WTC11 (cell line): ENCODE results near the gene MSX1. TPM values are rescaled to one million over a fixed set of nuclear protein-coding genes. Genes with fewer than 3 reads are reported as not detected.

ENCODE experiments used
- ATAC-seq: fragments of 200-7000 bp; cut with Tn5 transposase; 2 replicates; pipeline ENCODE4 v1.10.0; 2021; ENCODE audit warnings: mild to moderate bottlenecking, moderate library complexity
- CTCF ChIA-PET: fragments of 300-600 bp; sonication (Branson Sonifier 250); formaldehyde crosslinking; loops from one replicate; lab custom pipeline; 2021; ENCODE audit warnings: antibody characterized with exemption; lab: Charles Lee
- POLR2A ChIA-PET: fragments of 350-600 bp; sonication (Branson Sonifier 250); formaldehyde crosslinking; loops from one replicate; lab custom pipeline; 2021; ENCODE audit warnings: antibody characterized with exemption; lab: Charles Lee
- DNase-seq: peaks from one replicate; pipeline ENCODE4 v3.0.0; 2021; ENCODE audit warnings: low spot score
- H3K27ac Mint-ChIP-seq: 2 replicates; pipeline ENCODE4 v1.8.0; 2021; ENCODE audit warnings: mixed read lengths
- H3K27me3 Mint-ChIP-seq: 2 replicates; pipeline ENCODE4 v1.8.0; 2021; ENCODE audit warnings: low read depth, mild to moderate bottlenecking, moderate library complexity, mixed read lengths
- H3K36me3 Mint-ChIP-seq: 2 replicates; pipeline ENCODE4 v1.8.0; 2021; ENCODE audit warnings: mixed read lengths
- H3K4me1 Mint-ChIP-seq: 2 replicates; pipeline ENCODE4 v1.8.0; 2022; ENCODE audit warnings: mixed read lengths
- H3K4me3 Mint-ChIP-seq: 2 replicates; pipeline ENCODE4 v1.8.0; 2021; ENCODE audit warnings: mild to moderate bottlenecking, moderate library complexity, mixed read lengths
- H3K9me3 Mint-ChIP-seq: 2 replicates; pipeline ENCODE4 v1.8.0; 2021; ENCODE audit warnings: mixed read lengths
- ATF2 ChIP-seq: sonication (generic); formaldehyde crosslinking; IDR thresholded peaks from 2 replicates; pipeline ENCODE4 v1.8.1; 2022; ENCODE audit warnings: low read depth, missing genetic modification reagents, borderline replicate concordance
- CTCF ChIP-seq: fragments of 200-600 bp; IDR thresholded peaks from 2 replicates; pipeline ENCODE4 v1.8.0; 2022; ENCODE audit warnings: antibody characterized with exemption
- ESRRA ChIP-seq: sonication (generic); formaldehyde crosslinking; IDR thresholded peaks from 2 replicates; pipeline ENCODE4 v1.8.1; 2022; ENCODE audit warnings: mild to moderate bottlenecking, missing genetic modification reagents, borderline replicate concordance
- HMGXB4 ChIP-seq: sonication (generic); formaldehyde crosslinking; IDR thresholded peaks from 2 replicates; pipeline ENCODE4 v1.8.1; 2023; ENCODE audit warnings: mild to moderate bottlenecking, moderate library complexity, missing genetic modification reagents
- IRF1 ChIP-seq: sonication (generic); formaldehyde crosslinking; IDR thresholded peaks from 2 replicates; pipeline ENCODE4 v1.8.0; 2023; ENCODE audit warnings: missing genetic modification reagents
- JAZF1 ChIP-seq: fragments of 250-450 bp; sonication (Bioruptor Pico); IDR thresholded peaks from 2 replicates; pipeline ENCODE4 v1.9.0; 2021; ENCODE audit warnings: moderate library complexity, mild to moderate bottlenecking, inconsistent platforms
- NR3C1 ChIP-seq: sonication (generic); formaldehyde crosslinking; conservative IDR thresholded peaks from 2 replicates; pipeline ENCODE4 v1.8.1; 2023; ENCODE audit warnings: low read depth, mild to moderate bottlenecking, missing genetic modification reagents
- PREB ChIP-seq: sonication (generic); formaldehyde crosslinking; IDR thresholded peaks from 2 replicates; pipeline ENCODE4 v1.8.1; 2022; ENCODE audit warnings: mild to moderate bottlenecking, missing genetic modification reagents, moderate library complexity, borderline replicate concordance
- RELA ChIP-seq: sonication (generic); formaldehyde crosslinking; IDR thresholded peaks from 2 replicates; pipeline ENCODE4 v1.8.1; 2022; ENCODE audit warnings: missing genetic modification reagents, mild to moderate bottlenecking, borderline replicate concordance
- SMAD4 ChIP-seq: sonication (generic); formaldehyde crosslinking; IDR thresholded peaks from 2 replicates; pipeline ENCODE4 v1.8.0; 2022; ENCODE audit warnings: mild to moderate bottlenecking, missing genetic modification reagents
- TP53 ChIP-seq: sonication (generic); formaldehyde crosslinking; IDR thresholded peaks from 2 replicates; pipeline ENCODE4 v1.8.1; 2023; ENCODE audit warnings: mild to moderate bottlenecking, missing genetic modification reagents
- ZNF138 ChIP-seq: sonication (generic); formaldehyde crosslinking; conservative IDR thresholded peaks from 2 replicates; pipeline ENCODE4 v1.8.1; 2022; ENCODE audit warnings: mild to moderate bottlenecking, moderate library complexity, missing genetic modification reagents
- ZNF263 ChIP-seq: sonication (generic); formaldehyde crosslinking; IDR thresholded peaks from 2 replicates; pipeline ENCODE4 v1.8.1; 2022; ENCODE audit warnings: low read depth, mild to moderate bottlenecking, moderate library complexity, missing genetic modification reagents
- ZNF416 ChIP-seq: fragments of 250-450 bp; sonication (Bioruptor Pico); IDR thresholded peaks from 2 replicates; pipeline ENCODE4 v1.9.0; 2021; ENCODE audit warnings: mild to moderate bottlenecking, inconsistent platforms
- total RNA-seq: library from RNA; stranded (reverse); gene quantifications from 3 replicates; pipeline ENCODE4 v1.2.3, GENCODE V29; 2021

MSX1 gene
- total RNA-seq, 1 experiment from 2014 or later, result 0.28 TPM

- no peak for TF ChIP-seq IRF1 (CRISPR knock-in tag)
- TF ChIP-seq ZNF138 (CRISPR knock-in tag), result no peak
- no peak for TF ChIP-seq PREB (CRISPR knock-in tag)
- no peak for TF ChIP-seq HMGXB4 (CRISPR knock-in tag)
- TF ChIP-seq ZNF416, result no peak
- TF ChIP-seq JAZF1 (CRISPR knock-in tag), result no peak
- TF ChIP-seq NR3C1, result no peak
- no peak for TF ChIP-seq ESRRA (CRISPR knock-in tag)
- no peak for TF ChIP-seq TP53 (CRISPR knock-in tag)
- TF ChIP-seq ATF2 (CRISPR knock-in tag), result no peak
- TF ChIP-seq SMAD4 (CRISPR knock-in tag), result no peak
These were observed 7.5 kb downstream of the MSX1 start (continued) for GRCh38 chr4:4866866-4867374.

- peaks cover 56% of the 10 kb centered on the region for H3K4me1 Mint-ChIP-seq
- DNase-seq (peak; percentile 83), ATAC-seq (peak; percentile 46)
- POLR2A ChIA-PET, result interaction anchor here (0.6 to 1.0 kb wide), 2 partner anchors 76 to 98 kb away, joined by 3 to 4 read pairs; no protein-coding TSS in a partner anchor
- no peak overlapping the region for H3K4me3 Mint-ChIP-seq
- TF ChIP-seq RELA (CRISPR knock-in tag) (no peak), CTCF (peak; percentile 43; the same call in 1 of the 2 replicates), ZNF263 (CRISPR knock-in tag) (no peak)
- CTCF ChIA-PET, result interaction anchor here (0.6 to 2.1 kb wide), 17 partner anchors 9 to 436 kb away, joined by 3 to 12 read pairs (median 4); no protein-coding TSS in a partner anchor
- peaks cover 7% of the 10 kb centered on the region for H3K36me3 Mint-ChIP-seq
- no peaks in the 10 kb centered on the region; the same call in 1 of the 2 replicates for H3K27me3 Mint-ChIP-seq
- no peaks in the 10 kb centered on the region for H3K9me3 Mint-ChIP-seq
- H3K27ac Mint-ChIP-seq, result no peak overlapping the region
These were observed 8.0 kb downstream of the MSX1 start for GRCh38 chr4:4867375-4868039.
